GM12891 (cell line): ENCODE data around the gene RHOU.

Experiments used
- POLR2A ChIP-seq: IDR thresholded peaks from 2 replicates; pipeline ENCODE4 v1.6.1; 2011; ENCODE audit warnings: low read depth, low read length, control low read depth
- POLR2AphosphoS5 ChIP-seq: IDR thresholded peaks from 2 replicates; pipeline ENCODE4 v1.6.1; 2011; ENCODE audit warnings: low read depth, low read length, control low read depth
- SPI1 ChIP-seq: IDR thresholded peaks from 2 replicates; pipeline ENCODE4 v1.6.1; 2011; ENCODE audit warnings: low read depth, low read length, control low read depth

- no peak for TF ChIP-seq POLR2A
- TF ChIP-seq POLR2AphosphoS5 = no peak
- no peak for TF ChIP-seq SPI1
Observed at GRCh38 chr1:228721407-228721806, 13.9 kb upstream of the RHOU start.
